Fibroblast of peridontal ligament (primary cell): ENCODE data around the gene MAD1L1.

Experiments
- DNase-seq: peaks from one replicate; pipeline ENCODE4 v3.0.0-alpha.2; 2010; ENCODE audit errors: extremely low read depth

The MAD1L1 gene

GRCh38 chr7:2105917-2106316 is 126.8 kb downstream of the MAD1L1 start:
- DNase-seq: no peak

- no peak for DNase-seq
These were observed 127.5 kb downstream of the MAD1L1 start for GRCh38 chr7:2105280-2105679.

GRCh38 chr7:2104716-2105115 is 128.0 kb downstream of the MAD1L1 start:
- DNase-seq: no peak

- DNase-seq: peak; percentile 82
These were observed 128.5 kb downstream of the MAD1L1 start for GRCh38 chr7:2104107-2104710.

- DNase-seq: no peak
These were observed 129.5 kb downstream of the MAD1L1 start for GRCh38 chr7:2103071-2103898.

- DNase-seq: no peak
These were observed 130.4 kb downstream of the MAD1L1 start for GRCh38 chr7:2102375-2102723.

- DNase-seq: no peak
These were observed 130.9 kb downstream of the MAD1L1 start for GRCh38 chr7:2101630-2102374.

- no peak for DNase-seq
These were observed 132.2 kb downstream of the MAD1L1 start for GRCh38 chr7:2100278-2101208.

- DNase-seq: peak; percentile 44
These were observed 133.4 kb downstream of the MAD1L1 start for GRCh38 chr7:2099048-2099957.

GRCh38 chr7:2098496-2098895 is 134.2 kb downstream of the MAD1L1 start:
- DNase-seq: no peak

GRCh38 chr7:2098056-2098455 is 134.7 kb downstream of the MAD1L1 start:
- no peak for DNase-seq

- no peak for DNase-seq
These were observed 135.3 kb downstream of the MAD1L1 start for GRCh38 chr7:2097492-2097891.

GRCh38 chr7:2096692-2097387 is 135.9 kb downstream of the MAD1L1 start:
- no peak for DNase-seq

GRCh38 chr7:2095436-2095835 is 137.3 kb downstream of the MAD1L1 start:
- no peak for DNase-seq

GRCh38 chr7:2094454-2095045 is 138.2 kb downstream of the MAD1L1 start:
- DNase-seq: no peak

GRCh38 chr7:2093843-2094220 is 138.9 kb downstream of the MAD1L1 start:
- DNase-seq: no peak

- peak; percentile 52 for DNase-seq
These were observed 139.4 kb downstream of the MAD1L1 start for GRCh38 chr7:2093215-2093842.

GRCh38 chr7:2092279-2092678 is 140.5 kb downstream of the MAD1L1 start:
- DNase-seq: no peak
